ENCODE data around the gene NUDT8.

GRCh38 chr11:67607507-67607906 is 22.2 kb downstream of the NUDT8 start:
- no peak for TF ChIP-seq CTCF (IDR thresholded peaks at IDR 0.05; ENCODE audit: low read length)
- no peak for TF ChIP-seq EZH2 (IDR thresholded peaks at IDR 0.05; ENCODE audit: borderline replicate concordance, low read length)
